HFFc6 (cell line): ENCODE results near the gene ZSWIM9. TPM values are rescaled to one million over a fixed set of nuclear protein-coding genes. Genes with fewer than 3 reads are reported as not detected.
A peak's percentile ranks its signal among the peaks of the same experiment; 100 is the strongest.

Experiments used
- DNase-seq: peaks from one replicate; pipeline ENCODE4 v3.0.0-alpha.2; 2018
- H3K27ac Mint-ChIP-seq: 2 replicates; pipeline ENCODE4 v1.8.0; 2020; ENCODE audit warnings: mild to moderate bottlenecking, mixed read lengths
- H3K27me3 Mint-ChIP-seq: 2 replicates; pipeline ENCODE4 v1.8.0; 2021; ENCODE audit warnings: mild to moderate bottlenecking, moderate library complexity, mixed read lengths; ENCODE audit not compliant: insufficient read depth
- H3K36me3 Mint-ChIP-seq: 2 replicates; pipeline ENCODE4 v1.8.0; 2021; ENCODE audit warnings: low read depth, mixed read lengths
- H3K4me1 Mint-ChIP-seq: 2 replicates; pipeline ENCODE4 v1.8.0; 2020; ENCODE audit warnings: low read depth, mixed read lengths
- H3K4me3 Mint-ChIP-seq: 2 replicates; pipeline ENCODE4 v1.8.0; 2020; ENCODE audit warnings: mild to moderate bottlenecking, moderate library complexity, mixed read lengths
- H3K9me3 Mint-ChIP-seq: 2 replicates; pipeline ENCODE4 v1.8.0; 2020; ENCODE audit warnings: mild to moderate bottlenecking, mixed read lengths
- CTCF ChIP-seq: fragments of 200-600 bp; sonication (generic); IDR thresholded peaks from 2 replicates; pipeline ENCODE4 v1.5.0; 2021; ENCODE audit warnings: antibody characterized with exemption, mild to moderate bottlenecking
- total RNA-seq, 6 experiments: library from RNA; stranded (reverse); fragmentation: NEBNext Ultra II Directional; extraction: Animal tissue kit (Norgen Biotek cat#: 25700); gene quantifications; 2 replicates in 1 of 6; 3 replicates in 5 of 6; pipeline ENCODE4 v1.2.3, GENCODE V29; 2021

Gene ZSWIM9
- total RNA-seq, 6 experiments from 2014 or later, result 5.6 to 7.2 (median 5.9) TPM

GRCh38 chr19:48192750-48193149 lies 22.3 kb downstream of the ZSWIM9 start:
- peaks cover 34% of the 10 kb centered on the region for H3K36me3 Mint-ChIP-seq
- H3K27me3 Mint-ChIP-seq, result peaks cover under 1% of the 10 kb centered on the region; the same call in 1 of the 2 replicates
- TF ChIP-seq CTCF, result no peak
- no peak overlapping the region for H3K27ac Mint-ChIP-seq
- no peak for DNase-seq
- no peak overlapping the region for H3K4me3 Mint-ChIP-seq
- H3K4me1 Mint-ChIP-seq, result no peaks in the 10 kb centered on the region
- H3K9me3 Mint-ChIP-seq, result no peaks in the 10 kb centered on the region

GRCh38 chr19:48194041-48194843 lies 23.8 kb downstream of the ZSWIM9 start:
- Mint-ChIP-seq H3K36me3 (peaks cover 21% of the 10 kb centered on the region), H3K4me1 (no peaks in the 10 kb centered on the region), H3K9me3 (no peaks in the 10 kb centered on the region), H3K4me3 (no peak overlapping the region), H3K27ac (no peak overlapping the region), H3K27me3 (no peaks in the 10 kb centered on the region; the same call in 1 of the 2 replicates)
- TF ChIP-seq CTCF, result peak; percentile 78
- DNase-seq, result no peak

GRCh38 chr19:48194844-48195830 lies 24.7 kb downstream of the ZSWIM9 start:
- TF ChIP-seq CTCF, result no peak
- Mint-ChIP-seq H3K36me3 (peaks cover 16% of the 10 kb centered on the region), H3K27ac (no peak overlapping the region), H3K27me3 (no peaks in the 10 kb centered on the region; the same call in 1 of the 2 replicates), H3K4me1 (no peaks in the 10 kb centered on the region), H3K9me3 (no peaks in the 10 kb centered on the region), H3K4me3 (no peak overlapping the region)
- no peak for DNase-seq

- no peaks in the 10 kb centered on the region; the same call in 1 of the 2 replicates for H3K27me3 Mint-ChIP-seq
- DNase-seq, result no peak
- H3K4me3 Mint-ChIP-seq, result no peak overlapping the region
- H3K27ac Mint-ChIP-seq, result no peak overlapping the region
- no peaks in the 10 kb centered on the region for H3K9me3 Mint-ChIP-seq
- TF ChIP-seq CTCF, result no peak
- peaks cover 10% of the 10 kb centered on the region for H3K36me3 Mint-ChIP-seq
- no peaks in the 10 kb centered on the region for H3K4me1 Mint-ChIP-seq
Measured at GRCh38 chr19:48196321-48196763, 25.9 kb downstream of the ZSWIM9 start.

- no peak overlapping the region; the same call in 1 of the 2 replicates for H3K4me3 Mint-ChIP-seq
- H3K36me3 Mint-ChIP-seq, result peaks cover 5% of the 10 kb centered on the region; the same call in 1 of the 2 replicates
- no peaks in the 10 kb centered on the region for H3K9me3 Mint-ChIP-seq
- DNase-seq, result no peak
- no peaks in the 10 kb centered on the region; the same call in 1 of the 2 replicates for H3K27me3 Mint-ChIP-seq
- no peaks in the 10 kb centered on the region for H3K4me1 Mint-ChIP-seq
- no peak for TF ChIP-seq CTCF
- no peak overlapping the region for H3K27ac Mint-ChIP-seq
Measured at GRCh38 chr19:48196933-48197665, 26.6 kb downstream of the ZSWIM9 start.
